NCI-H748 (cell line): ENCODE data around the gene MPP2.
A peak's percentile ranks its signal among the peaks of the same experiment; 100 is the strongest.
"Not testable (repeated sequence)": the region's sequence is repeated elsewhere in the genome, so short reads cannot be mapped to it uniquely, and the experiment has no call there.

ENCODE experiments used
- DNase-seq: peaks from one replicate; lab custom pipeline; 2025; ENCODE audit not compliant: unreplicated experiment; lab: John Stamatoyannopoulos, UW

The MPP2 gene

DNA sequence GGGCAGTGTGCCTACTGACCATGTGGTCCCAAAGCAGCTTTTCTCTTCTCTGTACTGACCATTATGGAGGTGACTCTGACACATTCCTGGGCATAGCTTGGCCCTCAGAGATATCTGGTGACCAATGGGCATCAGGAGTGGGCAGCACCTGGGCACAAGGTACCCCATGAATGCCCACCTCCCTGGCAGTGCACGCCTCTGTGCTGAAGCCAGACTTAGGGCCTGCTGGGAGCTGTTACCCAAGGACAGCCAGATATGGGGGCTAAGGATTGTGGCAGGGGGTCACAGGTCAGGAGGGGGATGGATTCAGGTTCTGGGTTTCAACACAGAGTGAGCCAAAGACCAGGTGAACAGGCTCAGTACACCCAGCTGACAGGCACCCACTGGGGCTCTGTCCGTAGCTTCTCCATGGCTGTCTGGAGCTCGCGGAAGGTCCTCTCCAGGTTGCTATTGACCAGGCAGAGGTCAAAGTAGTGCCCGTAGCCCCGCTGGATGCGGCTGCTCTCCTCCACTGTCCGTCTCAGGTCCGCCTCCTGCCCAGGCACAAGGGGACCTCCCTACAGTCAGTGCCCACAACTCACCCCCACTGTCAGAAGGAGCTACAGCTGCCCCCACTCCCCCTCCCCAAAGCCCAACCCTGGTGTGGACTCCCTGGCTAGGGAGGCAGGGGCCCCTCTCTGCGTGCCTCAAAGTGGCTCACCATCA lies 29.7 kb downstream of the MPP2 start:
- DNase-seq: no peak

DNA sequence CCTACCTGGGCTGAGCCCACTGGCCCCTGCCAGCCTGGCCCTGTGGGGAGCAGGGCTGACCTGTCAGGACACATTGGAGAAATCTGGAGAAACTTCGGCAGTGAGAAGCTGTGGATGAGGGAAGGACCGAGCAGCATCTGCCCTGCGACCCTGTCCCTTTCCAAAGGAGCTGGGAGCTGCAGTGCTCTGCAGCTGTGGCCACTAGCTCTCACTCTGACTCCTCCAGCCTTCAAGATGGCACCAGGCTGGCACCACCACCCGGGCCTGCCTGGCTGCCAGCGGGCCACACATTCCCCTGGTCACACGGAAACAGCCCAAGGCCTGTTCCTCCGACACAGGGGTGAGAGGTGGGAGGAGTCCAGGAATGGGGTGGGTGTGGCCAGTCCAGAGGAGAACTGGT lies 30.3 kb downstream of the MPP2 start:
- no peak for DNase-seq

GRCh38 chr17:43875476-43876147 lies 31.7 kb downstream of the MPP2 start:
- DNase-seq: no peak

DNA sequence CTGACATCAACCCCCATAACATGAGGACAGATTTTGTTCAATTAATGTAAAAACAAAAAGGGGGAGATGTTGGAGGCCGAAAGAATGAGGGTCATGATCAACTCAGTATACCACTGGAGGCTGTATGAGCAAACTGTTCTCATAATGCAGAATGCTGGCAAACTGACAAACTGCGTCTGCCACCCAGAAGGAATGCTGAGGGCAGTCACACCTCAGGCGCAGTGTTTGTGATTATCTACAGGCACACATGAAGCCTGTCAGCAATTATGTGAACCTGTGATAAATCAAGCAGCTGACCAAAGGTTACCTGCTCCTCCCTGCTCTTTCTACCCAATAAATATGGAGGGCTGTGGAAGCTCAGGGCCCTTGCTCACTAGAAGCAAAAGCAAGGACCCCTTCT lies 33.0 kb downstream of the MPP2 start:
- no peak for DNase-seq

DNA sequence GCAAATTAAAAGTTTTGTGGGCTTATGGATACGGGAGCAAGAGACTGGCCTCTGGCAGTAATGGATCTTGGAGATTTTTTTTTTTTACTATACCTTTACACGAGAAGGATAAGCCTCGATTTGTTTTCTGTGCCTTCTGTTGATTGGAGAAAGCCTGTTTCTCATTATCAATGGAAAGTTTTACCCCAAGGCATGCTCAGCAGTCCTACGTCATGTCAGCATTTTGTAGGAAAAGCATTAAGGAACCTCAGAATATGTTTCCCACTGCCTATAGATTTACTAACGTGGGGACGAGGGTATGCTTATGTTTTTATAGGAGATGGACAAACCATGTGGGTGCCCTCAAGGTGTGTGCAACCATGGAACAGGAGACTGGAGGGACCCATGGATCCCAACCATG lies 33.5 kb downstream of the MPP2 start:
- no peak for DNase-seq

GRCh38 chr17:43873091-43873490 lies 34.2 kb downstream of the MPP2 start:
- no peak for DNase-seq

GRCh38 chr17:43871946-43872690 lies 35.2 kb downstream of the MPP2 start:
- peak; percentile 56 for DNase-seq

- DNase-seq: not testable (repeated sequence)
Measured at GRCh38 chr17:43869031-43869430, 38.3 kb downstream of the MPP2 start.

GRCh38 chr17:43868226-43868994 lies 38.9 kb downstream of the MPP2 start:
- no peak for DNase-seq

DNA sequence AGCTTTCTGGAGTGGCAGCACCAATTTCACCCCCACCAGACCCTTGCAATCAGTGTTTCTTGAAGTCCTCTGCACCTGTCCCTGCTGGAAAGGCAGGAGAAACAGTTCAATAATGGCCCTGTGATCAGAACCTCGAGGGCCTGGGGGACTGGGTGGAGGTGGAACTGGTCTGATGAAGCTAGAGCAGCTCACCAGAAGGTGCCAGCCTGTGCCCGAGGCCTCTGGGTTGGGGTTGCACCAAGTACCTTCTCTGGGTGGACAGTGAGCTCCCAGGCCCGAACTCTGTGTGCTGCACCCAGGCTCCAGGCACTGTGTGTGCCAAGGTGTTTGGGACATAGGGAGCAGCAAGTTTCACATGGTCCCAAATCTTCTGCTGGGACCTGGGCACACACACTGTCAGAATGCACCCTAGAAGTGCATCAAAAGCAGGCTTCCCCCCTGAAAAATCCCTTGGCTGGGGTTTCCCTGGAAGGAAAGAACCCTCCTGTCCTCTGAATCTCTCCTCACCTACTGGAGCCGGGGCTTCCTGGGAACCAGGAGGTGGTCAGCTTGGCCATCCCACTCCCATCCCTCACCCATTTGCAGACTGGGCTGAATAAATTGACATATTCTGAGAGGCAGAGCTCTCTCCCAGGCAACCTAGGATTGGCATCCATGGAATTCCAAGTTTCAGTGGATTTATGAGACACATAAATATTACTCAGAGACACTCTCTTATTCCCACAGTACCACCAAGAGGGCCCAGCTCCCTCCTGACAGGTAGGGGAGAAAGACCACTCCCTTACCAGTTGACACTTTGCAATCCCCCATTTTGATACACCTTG lies 43.0 kb downstream of the MPP2 start:
- no peak for DNase-seq

- no peak for DNase-seq
Measured at GRCh38 chr17:43861960-43862359, 45.4 kb downstream of the MPP2 start.

GRCh38 chr17:43860927-43861622 lies 46.3 kb downstream of the MPP2 start:
- DNase-seq: no peak

DNA sequence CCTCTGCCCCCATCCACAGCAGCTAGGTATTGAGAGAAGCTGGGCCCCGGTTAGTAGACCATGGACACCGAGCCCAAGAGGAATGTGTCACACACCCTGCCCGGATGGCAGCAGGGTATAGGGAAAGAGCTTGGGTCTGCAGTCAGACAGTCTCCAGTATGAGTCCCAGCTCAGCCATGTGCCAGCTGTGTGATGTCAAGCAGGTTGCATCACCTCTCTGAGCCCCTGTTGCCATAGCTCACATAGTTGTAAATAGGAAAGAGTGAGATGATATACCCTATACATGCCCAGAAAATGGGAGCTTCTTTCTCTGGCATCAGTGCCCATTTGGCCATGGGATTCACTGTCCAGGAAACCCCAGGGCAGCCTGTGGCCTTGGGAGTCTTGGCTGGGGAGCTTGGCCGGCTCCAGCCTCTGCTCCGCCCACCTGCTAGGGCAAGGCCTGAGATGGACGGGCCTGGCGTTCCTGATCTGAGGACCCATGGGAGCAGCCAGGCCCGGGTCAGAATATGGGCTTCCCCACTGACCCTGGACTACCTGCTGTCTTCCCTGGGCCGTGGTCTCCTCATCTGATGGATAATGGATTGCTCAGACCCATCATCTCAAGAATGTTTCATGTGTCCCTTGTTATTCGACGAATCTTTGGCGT lies 47.1 kb downstream of the MPP2 start:
- DNase-seq: no peak

DNA sequence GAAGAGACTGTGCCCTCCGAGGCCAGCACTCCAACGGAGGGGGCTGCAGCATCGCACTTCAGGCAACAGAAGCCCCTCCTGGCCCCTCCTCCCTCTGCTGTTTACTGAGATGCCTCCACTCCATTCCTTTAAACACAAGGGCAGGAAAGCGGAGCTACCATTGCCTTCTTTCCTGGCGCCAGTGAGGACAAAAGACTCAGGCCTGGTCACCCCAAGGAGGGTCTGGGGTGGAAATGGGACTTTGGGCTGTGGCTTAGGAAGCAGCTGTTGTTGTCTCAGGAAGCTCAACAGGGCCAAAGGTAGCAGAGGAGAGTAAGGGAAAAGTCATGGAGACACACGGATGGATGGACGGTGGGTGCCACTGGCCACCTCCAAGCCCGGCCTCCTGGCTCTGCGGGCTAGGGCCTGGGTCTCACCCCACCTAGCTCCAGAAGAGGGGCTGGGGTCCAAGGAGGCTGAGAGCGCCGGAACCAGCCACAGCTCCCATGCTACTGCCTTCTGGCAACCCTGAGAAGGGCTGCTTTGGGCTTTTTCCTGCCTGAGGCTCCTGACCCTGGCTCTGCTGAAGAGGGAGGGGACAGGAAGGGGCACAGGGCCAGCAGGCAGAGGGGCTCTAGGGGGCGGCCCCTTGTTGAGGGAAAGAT lies 49.3 kb downstream of the MPP2 start:
- DNase-seq: no peak

DNA sequence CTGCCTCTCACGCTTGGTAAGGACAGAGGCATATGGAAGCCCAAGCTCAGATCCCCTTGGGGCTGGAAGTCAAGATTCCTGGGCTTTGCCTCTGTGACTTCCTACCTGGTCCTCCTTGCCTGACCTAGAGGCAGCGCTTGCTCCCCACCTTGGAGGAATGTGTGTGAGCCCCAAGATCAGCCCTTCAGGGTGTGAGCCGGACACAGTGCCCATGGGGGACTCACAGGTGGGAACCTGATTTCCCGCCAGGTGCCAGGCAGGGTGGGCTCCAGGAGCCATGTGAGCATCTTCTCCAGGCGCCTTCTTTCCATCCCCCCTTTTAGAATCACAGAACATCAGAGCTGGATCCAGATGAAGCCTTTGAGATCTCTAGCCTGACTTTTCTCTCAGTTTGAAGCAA lies 50.2 kb downstream of the MPP2 start:
- DNase-seq: no peak

DNA sequence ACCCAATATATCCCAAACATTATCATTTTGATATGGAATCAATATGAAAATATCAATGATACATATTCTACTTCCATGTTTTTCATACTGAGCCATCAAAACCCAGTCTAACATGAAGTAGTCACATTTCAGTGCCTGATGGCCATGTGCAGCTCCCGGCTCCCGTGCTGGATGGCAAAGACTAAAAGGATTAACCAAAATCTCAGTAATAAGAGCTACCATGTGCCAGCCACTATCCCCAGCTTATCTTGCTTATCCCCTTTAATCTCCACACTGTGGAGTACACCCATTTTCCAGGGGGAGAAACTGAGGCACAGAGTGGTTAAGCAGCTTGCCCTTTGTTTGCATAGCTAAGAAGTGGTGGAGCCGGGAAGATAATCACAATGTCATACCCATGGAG lies 51.2 kb downstream of the MPP2 start:
- DNase-seq: no peak

GRCh38 chr17:43855061-43855460 lies 52.3 kb downstream of the MPP2 start:
- no peak for DNase-seq

GRCh38 chr17:43854498-43854897 lies 52.8 kb downstream of the MPP2 start:
- DNase-seq: no peak

DNA sequence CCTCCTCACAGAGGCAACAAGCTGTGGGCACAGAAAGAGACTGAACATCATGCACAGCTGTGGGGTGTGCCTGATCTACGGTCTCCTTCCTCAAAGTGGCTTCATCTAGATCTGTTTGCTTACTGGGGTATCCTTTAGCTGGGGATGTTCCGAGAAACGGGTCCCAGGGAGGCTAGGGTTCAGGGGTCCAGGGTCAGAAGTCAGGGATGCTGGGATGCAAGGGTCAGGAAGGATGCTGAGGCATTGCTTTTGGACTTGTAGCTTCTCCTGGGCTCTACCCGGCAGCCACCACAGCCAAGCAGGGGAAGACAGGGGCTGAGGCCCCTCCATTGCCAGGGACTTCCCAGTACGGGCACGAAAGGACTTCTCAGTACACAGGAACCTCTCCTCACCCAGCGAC lies 53.8 kb downstream of the MPP2 start:
- DNase-seq: no peak
